ENCODE measurements around the gene SYDE1.

The SYDE1 gene

DNA sequence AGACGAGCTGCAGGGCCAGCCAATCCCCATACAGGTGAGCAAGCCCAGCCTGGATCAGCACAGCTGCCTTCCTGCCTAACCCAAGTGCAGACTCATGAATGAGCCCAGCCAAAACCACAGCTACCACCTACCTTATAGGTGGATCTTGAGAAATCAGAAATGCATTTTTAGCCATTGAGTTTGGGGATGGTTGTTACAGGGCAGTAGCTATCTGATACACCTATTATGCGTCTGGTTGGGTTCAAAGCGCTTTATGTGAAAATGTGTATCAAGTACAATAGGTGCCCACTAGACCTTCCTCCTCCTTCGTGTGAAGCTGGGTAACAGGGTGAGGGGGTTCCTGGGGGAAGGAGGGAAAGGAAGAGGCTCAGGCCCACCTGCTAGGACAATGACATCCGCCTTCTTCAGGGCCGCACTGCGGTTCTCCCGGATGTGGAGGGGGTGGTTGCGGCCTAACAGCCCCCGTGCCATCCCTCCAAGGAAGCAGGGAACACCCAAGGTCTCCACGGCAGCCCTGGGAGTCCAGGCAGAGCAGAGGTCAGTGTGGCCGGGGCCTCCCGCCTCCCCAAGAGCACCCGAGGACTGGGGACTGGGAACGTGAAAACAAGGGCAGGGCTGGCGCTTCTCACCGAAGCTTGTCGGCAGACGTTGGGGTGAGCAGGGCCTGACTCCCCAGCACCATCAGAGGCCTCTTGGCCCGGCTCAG is 11.7 kb downstream of the SYDE1 start:
- H3K36me3 ChIP-seq (ENCODE audit: insufficient read depth, low read length) = peaks cover 83% of the 10 kb centered on the region
- H3K4me3 ChIP-seq (ENCODE audit: low read depth in 1 of 2, low read length in 2 of 2) = no peak overlapping the region
- peaks cover 22% of the 10 kb centered on the region for H3K4me1 ChIP-seq (ENCODE audit: insufficient read depth, low read length)
- peak overlapping the region; percentile 1 for H3K27ac ChIP-seq (ENCODE audit: low read depth, low read length)
- H3K9ac ChIP-seq (ENCODE audit: low read length) = no peak overlapping the region
- H3K9me3 ChIP-seq (ENCODE audit: low read length) = no peaks in the 10 kb centered on the region
- H3K27me3 ChIP-seq (ENCODE audit: control insufficient read depth in 1 of 2, insufficient read depth in 2 of 2, low read length in 2 of 2) = no peaks in the 10 kb centered on the region

DNA sequence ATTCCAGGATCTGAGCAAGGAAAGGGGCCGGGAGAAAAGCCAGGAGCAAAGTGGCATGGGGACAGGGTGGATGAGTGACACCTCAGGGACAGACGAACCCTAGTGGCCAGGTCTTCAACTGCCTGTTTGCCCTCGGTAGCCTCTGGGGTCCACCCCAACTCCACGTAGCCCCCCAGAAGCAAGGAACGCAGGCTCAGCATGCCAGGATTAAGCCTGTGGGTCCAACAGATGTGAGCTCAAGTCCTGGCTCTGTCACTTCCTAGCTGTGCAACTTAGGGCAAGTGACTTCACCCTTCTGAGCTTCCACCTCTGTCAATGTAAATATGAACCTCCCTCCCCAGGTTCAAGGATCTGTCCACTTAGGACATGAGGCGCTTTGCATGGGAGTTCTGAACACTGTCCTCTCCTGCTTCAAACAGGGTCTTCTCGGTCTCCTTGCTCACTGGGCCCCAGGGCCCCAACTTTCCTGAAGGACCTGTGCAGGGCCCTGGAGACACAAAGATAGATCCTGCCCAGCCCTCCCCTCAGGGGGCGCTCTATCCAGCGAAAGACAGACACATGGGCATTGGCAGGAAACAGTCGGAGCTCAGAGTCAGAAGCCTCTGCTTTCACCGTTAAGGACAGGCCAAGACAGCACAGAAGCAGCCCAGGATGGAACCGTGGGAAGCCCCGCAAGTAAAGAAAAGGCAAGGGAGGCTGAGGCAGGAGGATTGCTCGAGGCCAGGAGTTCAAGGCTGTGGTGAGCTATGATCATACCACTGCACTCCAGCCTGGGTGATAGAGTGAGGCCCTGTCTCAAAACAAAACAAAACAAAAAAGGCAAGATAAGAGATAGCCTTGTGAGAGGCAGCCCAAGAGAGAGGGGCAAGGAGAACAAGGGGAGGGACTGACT is 13.2 kb downstream of the SYDE1 start:
- H3K4me1 ChIP-seq (ENCODE audit: insufficient read depth, low read length) = peaks cover 21% of the 10 kb centered on the region
- H3K27ac ChIP-seq (ENCODE audit: low read depth, low read length) = no peak overlapping the region
- H3K9me3 ChIP-seq (ENCODE audit: low read length) = no peaks in the 10 kb centered on the region
- no peak overlapping the region for H3K9ac ChIP-seq (ENCODE audit: low read length)
- H3K36me3 ChIP-seq (ENCODE audit: insufficient read depth, low read length) = peaks cover 68% of the 10 kb centered on the region
- H3K27me3 ChIP-seq (ENCODE audit: control insufficient read depth in 1 of 2, insufficient read depth in 2 of 2, low read length in 2 of 2) = no peaks in the 10 kb centered on the region
- H3K4me3 ChIP-seq (ENCODE audit: low read depth in 1 of 2, low read length in 2 of 2) = no peak overlapping the region

DNA sequence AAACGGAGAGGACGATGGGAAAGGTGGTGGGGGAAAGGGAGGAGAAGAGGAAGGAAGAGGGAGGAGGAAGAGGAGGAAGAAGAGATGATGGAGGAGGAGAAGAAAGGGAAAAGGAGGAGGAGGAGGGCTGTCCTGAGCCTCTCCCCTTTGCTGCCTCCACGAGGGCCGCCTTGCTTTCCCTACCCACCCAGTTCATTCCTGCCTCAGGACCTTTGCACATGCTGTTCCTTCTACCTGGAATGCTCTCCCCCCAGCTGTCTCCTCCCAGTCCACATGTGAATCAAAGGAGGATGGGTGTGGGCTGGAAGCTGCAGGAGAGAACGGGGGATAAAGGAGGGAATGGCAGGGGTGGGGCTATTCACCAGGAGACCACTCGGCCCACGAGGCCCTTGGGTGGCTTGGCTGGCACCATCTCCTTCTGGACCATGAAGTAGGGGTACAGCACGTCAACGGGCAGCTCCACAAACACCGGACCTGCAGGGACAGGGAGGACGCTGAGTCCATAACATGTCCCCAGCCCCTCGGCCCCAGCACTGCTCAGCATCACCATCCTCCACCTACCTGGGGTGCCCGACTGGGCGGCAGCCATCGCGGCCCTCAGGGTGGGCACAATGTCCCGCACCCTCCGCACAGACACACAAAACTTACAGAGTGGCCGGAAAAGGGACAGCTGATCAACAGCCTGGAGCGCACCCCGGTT is 15.3 kb downstream of the SYDE1 start:
- H3K9me3 ChIP-seq (ENCODE audit: low read length) = no peaks in the 10 kb centered on the region
- peaks cover 18% of the 10 kb centered on the region for H3K4me1 ChIP-seq (ENCODE audit: insufficient read depth, low read length)
- peak overlapping the region; percentile 84 for H3K27ac ChIP-seq (ENCODE audit: low read depth, low read length)
- no peaks in the 10 kb centered on the region for H3K27me3 ChIP-seq (ENCODE audit: control insufficient read depth in 1 of 2, insufficient read depth in 2 of 2, low read length in 2 of 2)
- H3K4me3 ChIP-seq (ENCODE audit: low read depth in 1 of 2, low read length in 2 of 2) = no peak overlapping the region
- no peak overlapping the region for H3K9ac ChIP-seq (ENCODE audit: low read length)
- peaks cover 48% of the 10 kb centered on the region for H3K36me3 ChIP-seq (ENCODE audit: insufficient read depth, low read length)

DNA sequence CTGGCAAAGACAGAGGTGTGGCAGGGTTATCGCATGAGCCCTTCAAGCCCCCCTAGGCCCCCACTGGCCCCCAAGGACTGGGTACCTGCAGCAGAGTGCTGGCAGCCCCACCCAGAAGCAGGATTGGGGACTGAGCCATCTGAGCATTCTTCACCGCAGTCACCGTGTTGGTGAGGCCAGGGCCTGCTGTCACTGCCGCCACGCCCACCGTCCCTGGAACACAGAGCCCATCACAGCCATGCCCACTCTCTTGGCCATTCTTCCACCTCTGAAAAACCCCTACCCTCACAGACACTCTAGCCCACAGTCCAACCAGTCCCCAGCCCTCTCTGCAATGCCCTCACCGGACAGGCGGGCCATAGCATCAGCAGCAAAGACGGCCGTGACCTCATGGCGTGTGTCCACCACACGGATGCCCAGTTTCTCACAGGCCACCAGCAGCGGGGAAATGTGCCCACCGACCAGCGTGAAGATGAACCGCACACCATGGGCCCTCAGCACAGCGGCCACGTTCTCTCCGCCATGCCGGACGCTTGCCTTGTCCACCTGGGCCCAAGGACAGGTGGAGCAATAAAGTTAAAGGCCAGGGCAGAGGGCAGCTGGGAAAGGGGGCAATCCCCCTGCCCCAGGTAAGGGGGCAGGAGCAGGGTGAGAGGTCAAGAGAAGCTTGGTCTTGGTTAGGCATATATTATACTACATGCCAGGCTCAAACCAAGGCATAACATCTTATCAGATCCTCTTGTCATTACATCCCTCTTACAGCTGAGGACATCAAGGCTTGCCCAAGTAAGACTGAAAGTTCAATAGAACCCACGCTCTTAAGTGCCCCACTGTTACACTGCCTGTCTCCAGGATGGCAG is 16.1 kb downstream of the SYDE1 start:
- peak overlapping the region; percentile 22 for H3K9ac ChIP-seq (ENCODE audit: low read length)
- H3K9me3 ChIP-seq (ENCODE audit: low read length) = no peaks in the 10 kb centered on the region
- peaks cover 18% of the 10 kb centered on the region for H3K4me1 ChIP-seq (ENCODE audit: insufficient read depth, low read length)
- H3K4me3 ChIP-seq (ENCODE audit: low read depth in 1 of 2, low read length in 2 of 2) = peak overlapping the region in 1 of 2 donors; percentile 96
- peak overlapping the region; percentile 84 for H3K27ac ChIP-seq (ENCODE audit: low read depth, low read length)
- peaks cover 41% of the 10 kb centered on the region for H3K36me3 ChIP-seq (ENCODE audit: insufficient read depth, low read length)
- no peaks in the 10 kb centered on the region for H3K27me3 ChIP-seq (ENCODE audit: control insufficient read depth in 1 of 2, insufficient read depth in 2 of 2, low read length in 2 of 2)

GRCh38 chr19:15123900-15124299 is 16.7 kb downstream of the SYDE1 start:
- Histone ChIP-seq H3K4me1 (ENCODE audit: insufficient read depth, low read length) (peaks cover 18% of the 10 kb centered on the region), H3K9ac (ENCODE audit: low read length) (peak overlapping the region; percentile 91), H3K4me3 (ENCODE audit: low read depth in 1 of 2, low read length in 2 of 2) (peak overlapping the region; percentile 88 to 96), H3K9me3 (ENCODE audit: low read length) (no peaks in the 10 kb centered on the region), H3K27me3 (ENCODE audit: control insufficient read depth in 1 of 2, insufficient read depth in 2 of 2, low read length in 2 of 2) (no peaks in the 10 kb centered on the region), H3K36me3 (ENCODE audit: insufficient read depth, low read length) (peaks cover 34% of the 10 kb centered on the region), H3K27ac (ENCODE audit: low read depth, low read length) (peak overlapping the region; percentile 99)

GRCh38 chr19:15124572-15125231 is 17.5 kb downstream of the SYDE1 start:
- Histone ChIP-seq H3K9me3 (ENCODE audit: low read length) (no peaks in the 10 kb centered on the region), H3K4me1 (ENCODE audit: insufficient read depth, low read length) (peaks cover 18% of the 10 kb centered on the region), H3K36me3 (ENCODE audit: insufficient read depth, low read length) (peaks cover 28% of the 10 kb centered on the region), H3K27me3 (ENCODE audit: control insufficient read depth in 1 of 2, insufficient read depth in 2 of 2, low read length in 2 of 2) (no peaks in the 10 kb centered on the region), H3K9ac (ENCODE audit: low read length) (peak overlapping the region; percentile 91), H3K4me3 (ENCODE audit: low read depth in 1 of 2, low read length in 2 of 2) (peak overlapping the region; percentile 88 to 96), H3K27ac (ENCODE audit: low read depth, low read length) (peak overlapping the region; percentile 99)

- Histone ChIP-seq H3K9ac (ENCODE audit: low read length) (peak overlapping the region; percentile 91), H3K9me3 (ENCODE audit: low read length) (no peaks in the 10 kb centered on the region), H3K4me3 (ENCODE audit: low read depth in 1 of 2, low read length in 2 of 2) (peak overlapping the region; percentile 88 to 96), H3K27me3 (ENCODE audit: control insufficient read depth in 1 of 2, insufficient read depth in 2 of 2, low read length in 2 of 2) (no peaks in the 10 kb centered on the region), H3K27ac (ENCODE audit: low read depth, low read length) (peak overlapping the region; percentile 99), H3K36me3 (ENCODE audit: insufficient read depth, low read length) (peaks cover 21% of the 10 kb centered on the region), H3K4me1 (ENCODE audit: insufficient read depth, low read length) (peaks cover 18% of the 10 kb centered on the region)
These were observed 18.2 kb downstream of the SYDE1 start for GRCh38 chr19:15125232-15126067.

DNA sequence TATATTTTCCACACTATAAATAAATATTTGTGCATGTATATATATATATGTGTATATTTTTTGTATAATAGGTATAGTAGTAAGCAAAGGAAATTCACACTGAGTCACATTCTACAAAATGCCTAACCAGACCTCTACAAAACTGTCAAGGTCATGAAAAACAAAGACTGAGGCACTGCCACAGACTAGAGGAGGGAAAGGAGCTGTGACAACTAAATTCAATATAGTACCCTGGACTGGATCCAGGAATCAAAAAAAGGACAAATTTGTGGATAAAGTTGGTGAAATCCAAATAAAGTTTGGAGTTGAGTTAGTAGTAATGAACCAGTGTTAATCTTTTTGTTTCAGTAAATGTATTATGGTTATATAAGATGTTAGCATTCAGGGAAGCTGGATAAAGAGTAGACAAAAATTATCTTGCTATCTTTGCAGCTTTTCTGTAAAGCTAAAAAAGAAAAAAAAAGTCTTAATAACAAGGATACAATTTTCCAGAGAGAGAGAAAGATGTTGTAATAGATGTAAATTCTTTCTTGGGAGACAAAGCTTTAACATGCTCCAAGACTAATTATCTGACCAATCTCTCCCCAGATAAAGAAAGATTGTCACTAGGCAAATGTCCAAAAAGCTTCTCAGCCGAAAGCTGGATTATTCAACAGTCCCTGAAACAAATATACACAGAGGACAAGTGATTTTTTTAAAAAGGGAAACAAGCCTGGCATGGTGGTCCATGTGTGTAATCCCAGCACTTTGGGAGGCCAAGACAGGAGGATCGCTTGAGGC is 19.1 kb downstream of the SYDE1 start:
- H3K27ac ChIP-seq (ENCODE audit: low read depth, low read length) = peak overlapping the region; percentile 23
- H3K9ac ChIP-seq (ENCODE audit: low read length) = no peak overlapping the region
- H3K4me3 ChIP-seq (ENCODE audit: low read depth in 1 of 2, low read length in 2 of 2) = no peak overlapping the region
- peaks cover 13% of the 10 kb centered on the region for H3K36me3 ChIP-seq (ENCODE audit: insufficient read depth, low read length)
- peaks cover 18% of the 10 kb centered on the region for H3K4me1 ChIP-seq (ENCODE audit: insufficient read depth, low read length)
- no peaks in the 10 kb centered on the region for H3K27me3 ChIP-seq (ENCODE audit: control insufficient read depth in 1 of 2, insufficient read depth in 2 of 2, low read length in 2 of 2)
- no peaks in the 10 kb centered on the region for H3K9me3 ChIP-seq (ENCODE audit: low read length)

DNA sequence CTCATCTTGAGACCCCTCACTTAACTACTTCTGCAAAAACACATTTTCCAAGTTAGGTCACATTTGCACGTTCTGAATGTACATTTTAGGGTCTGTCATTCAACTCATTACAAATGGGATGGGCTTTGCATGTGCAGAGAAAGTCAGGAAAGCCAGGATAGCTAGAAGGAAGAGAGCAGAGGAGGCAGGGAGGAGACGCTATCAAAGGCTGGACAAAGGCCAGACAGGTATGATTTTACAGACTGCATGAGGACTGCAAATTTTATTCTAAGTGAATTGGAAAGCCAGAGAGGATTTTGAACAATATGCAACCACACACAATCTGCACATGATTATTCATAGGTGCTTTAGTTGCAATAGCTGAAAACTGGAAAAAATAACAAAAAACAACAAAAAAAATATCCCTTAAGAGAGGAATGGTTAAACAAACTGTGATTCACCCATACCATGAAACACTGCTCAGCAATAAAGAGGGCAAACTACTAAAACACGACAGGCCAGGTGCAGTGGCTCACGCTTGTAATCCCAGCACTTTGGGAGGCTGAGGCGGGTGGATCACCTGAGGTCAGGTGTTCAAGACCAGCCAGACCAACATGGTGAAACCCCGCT is 21.1 kb downstream of the SYDE1 start:
- peaks cover 12% of the 10 kb centered on the region for H3K4me1 ChIP-seq (ENCODE audit: insufficient read depth, low read length)
- H3K27ac ChIP-seq (ENCODE audit: low read depth, low read length) = no peak overlapping the region
- no peaks in the 10 kb centered on the region for H3K36me3 ChIP-seq (ENCODE audit: insufficient read depth, low read length)
- no peaks in the 10 kb centered on the region for H3K27me3 ChIP-seq (ENCODE audit: control insufficient read depth in 1 of 2, insufficient read depth in 2 of 2, low read length in 2 of 2)
- H3K9me3 ChIP-seq (ENCODE audit: low read length) = no peaks in the 10 kb centered on the region
- H3K4me3 ChIP-seq (ENCODE audit: low read depth in 1 of 2, low read length in 2 of 2) = no peak overlapping the region
- no peak overlapping the region for H3K9ac ChIP-seq (ENCODE audit: low read length)
